Cerebellar nuclear complex (tissue), 1 donor: ENCODE data around the gene CLCN1.

ENCODE experiments used
- DNase-seq, 2 experiments: peaks; one replicate each; lab custom pipeline; 2025; lab: John Stamatoyannopoulos, UW

CLCN1 gene

DNA sequence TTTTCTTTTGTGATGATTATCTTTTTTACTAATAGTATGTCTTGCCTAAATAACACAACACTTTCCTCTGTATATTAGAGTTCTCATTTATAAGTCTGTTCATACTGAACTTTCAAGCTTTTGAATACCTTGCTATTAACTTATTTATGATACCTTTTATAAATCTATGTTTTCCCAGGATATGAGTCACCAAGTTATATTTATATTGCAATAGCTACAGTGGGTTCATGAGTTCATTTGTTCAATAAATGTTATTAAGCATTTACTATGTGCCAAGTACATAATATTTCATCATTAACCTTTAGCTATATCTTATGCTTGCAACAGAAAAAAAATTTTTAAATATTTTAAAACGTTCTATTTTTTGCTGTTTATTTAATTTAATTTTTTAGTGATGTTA is 18.3 kb downstream of the CLCN1 start:
- no peak for DNase-seq

DNA sequence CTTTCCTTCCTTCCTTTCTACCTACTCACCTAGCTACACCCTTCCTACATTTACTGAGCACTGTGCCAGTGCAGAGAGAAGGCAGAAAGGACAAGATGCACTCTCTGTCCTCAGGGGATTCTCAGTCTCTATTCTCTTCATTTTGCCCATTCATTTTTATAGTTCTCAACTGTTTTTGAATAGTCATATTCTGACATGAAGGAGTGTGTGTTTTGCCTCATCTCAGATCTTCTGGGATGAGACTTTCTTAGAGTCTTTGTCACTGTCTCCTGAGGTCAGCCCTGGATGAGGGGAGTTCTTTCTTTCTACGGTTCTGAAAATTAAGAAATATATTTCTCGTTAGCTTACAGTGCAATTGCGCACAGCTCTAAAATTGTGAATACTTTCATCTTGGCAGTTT is 21.3 kb downstream of the CLCN1 start:
- no peak for DNase-seq

DNA sequence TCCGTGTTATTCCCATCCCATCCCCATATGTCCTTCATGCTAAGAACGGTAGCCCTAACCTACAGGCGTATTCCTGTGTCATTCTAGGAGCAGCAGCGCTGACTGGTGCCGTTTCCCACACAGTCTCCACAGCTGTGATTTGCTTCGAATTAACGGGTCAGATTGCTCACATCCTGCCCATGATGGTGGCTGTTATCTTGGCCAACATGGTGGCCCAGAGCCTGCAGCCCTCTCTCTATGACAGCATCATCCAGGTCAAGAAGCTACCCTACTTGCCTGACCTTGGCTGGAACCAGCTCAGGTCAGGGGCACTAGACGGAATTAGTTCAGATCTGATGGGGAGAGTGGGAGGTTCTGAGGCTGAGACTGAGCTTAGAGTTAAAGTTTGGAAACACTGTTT is 25.9 kb downstream of the CLCN1 start:
- DNase-seq: no peak

DNA sequence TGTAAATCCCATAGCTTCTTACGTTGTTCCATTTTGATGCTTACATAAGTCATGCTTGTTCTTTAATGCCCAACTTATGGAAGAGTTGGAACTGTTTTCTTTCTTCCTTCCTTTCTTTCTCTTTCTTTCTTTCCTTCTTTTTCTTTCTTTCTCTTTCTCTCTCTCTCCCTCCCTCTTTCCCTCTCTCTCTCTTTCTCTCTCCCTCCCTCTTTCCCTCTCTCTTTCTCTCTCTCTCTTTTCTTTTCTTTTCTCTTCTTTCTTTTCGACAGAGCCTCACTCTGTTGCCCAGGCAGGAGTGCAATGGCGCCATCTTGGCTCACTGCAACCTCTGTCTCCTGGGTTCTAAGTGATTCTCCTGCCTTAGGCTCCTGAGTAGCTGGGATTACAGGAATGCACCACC is 27.7 kb downstream of the CLCN1 start:
- no peak for DNase-seq

DNA sequence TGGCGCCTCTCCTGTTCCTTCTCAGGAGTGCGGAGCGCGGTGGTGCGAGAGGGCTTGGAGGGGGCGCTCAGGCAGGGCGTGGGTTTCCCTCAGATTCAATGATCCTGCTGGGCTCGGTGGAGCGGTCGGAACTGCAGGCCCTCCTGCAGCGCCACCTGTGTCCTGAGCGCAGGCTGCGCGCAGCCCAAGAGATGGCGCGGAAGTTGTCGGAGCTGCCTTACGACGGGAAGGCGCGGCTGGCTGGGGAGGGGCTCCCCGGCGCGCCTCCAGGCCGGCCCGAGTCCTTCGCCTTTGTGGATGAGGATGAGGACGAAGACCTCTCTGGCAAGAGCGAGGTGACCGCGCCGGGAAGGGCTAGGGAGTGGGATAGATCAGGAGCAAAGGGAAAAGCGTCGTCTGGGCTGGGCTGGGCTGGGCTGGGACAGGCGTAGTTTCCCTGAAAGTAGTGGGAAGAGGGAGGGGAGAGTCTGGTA is 29.6 kb downstream of the CLCN1 start:
- no peak for DNase-seq

DNA sequence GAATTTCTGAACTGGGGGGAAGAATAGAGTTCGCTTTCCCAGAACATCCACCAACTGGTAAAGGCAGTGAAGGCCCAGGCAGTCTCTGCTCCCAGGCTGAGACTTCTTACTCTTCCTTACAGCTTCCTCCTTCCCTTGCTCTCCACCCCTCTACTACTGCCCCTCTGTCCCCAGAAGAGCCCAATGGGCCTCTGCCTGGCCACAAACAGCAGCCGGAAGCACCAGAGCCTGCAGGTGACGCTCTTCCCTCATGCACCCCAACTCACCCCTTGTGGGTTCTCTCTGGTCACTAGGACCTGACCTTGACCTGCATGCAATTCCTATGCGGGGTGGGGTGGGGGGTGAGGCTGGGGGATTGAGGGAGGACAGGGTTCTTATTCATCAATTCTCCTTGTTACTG is 30.1 kb downstream of the CLCN1 start:
- DNase-seq: no peak

DNA sequence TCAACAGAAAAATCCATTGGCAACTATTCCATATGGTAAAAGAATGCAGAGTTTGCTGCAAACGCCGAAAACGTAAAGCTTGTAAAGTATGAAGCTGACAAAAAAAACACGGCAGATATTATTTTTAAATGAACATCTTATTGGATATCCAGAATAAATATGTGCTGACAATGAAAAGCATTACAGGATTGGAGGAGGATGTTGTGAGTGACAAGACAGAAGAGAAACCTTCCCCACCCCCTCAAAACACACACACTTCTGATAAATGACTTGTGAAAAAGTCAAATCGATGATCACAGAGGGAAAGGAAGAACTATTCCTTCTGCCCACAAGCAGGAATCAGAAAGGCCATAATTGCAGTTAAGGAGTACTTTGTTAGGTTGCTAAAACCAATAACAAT is 32.0 kb downstream of the CLCN1 start:
- DNase-seq: no peak

DNA sequence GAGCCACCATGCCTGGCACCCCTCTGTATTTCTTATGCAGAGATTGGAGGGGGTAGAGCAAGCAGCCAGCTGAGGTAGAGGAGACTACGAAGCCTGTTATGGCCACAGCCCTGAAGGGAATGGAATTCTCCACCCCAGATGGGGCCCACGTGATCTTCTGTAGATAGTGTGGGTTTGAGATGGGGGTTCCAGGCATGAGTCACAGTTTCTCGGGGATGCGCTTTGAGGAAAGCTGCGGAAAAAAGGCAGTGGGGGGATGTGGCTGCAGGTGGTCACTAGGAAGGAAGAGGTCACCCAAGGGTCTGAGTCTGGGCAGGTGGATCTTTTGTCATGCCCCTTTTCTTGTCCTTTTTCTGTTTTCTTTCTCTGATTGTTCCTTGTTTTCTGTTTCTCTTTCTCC is 35.1 kb downstream of the CLCN1 start:
- no peak for DNase-seq

DNA sequence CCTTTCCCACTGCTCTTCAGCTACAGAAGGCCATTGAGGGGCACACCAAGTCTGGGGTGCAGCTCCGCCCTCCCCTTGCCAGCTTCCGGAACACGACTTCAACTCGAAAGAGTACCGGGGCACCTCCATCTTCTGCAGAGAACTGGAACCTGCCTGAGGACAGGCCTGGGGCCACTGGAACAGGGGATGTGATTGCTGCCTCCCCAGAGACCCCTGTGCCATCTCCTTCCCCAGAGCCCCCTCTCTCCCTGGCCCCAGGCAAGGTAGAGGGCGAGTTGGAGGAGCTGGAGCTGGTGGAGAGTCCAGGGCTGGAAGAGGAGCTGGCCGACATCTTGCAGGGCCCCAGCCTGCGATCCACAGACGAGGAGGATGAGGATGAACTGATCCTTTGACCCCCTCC is 35.7 kb downstream of the CLCN1 start:
- DNase-seq: no peak

DNA sequence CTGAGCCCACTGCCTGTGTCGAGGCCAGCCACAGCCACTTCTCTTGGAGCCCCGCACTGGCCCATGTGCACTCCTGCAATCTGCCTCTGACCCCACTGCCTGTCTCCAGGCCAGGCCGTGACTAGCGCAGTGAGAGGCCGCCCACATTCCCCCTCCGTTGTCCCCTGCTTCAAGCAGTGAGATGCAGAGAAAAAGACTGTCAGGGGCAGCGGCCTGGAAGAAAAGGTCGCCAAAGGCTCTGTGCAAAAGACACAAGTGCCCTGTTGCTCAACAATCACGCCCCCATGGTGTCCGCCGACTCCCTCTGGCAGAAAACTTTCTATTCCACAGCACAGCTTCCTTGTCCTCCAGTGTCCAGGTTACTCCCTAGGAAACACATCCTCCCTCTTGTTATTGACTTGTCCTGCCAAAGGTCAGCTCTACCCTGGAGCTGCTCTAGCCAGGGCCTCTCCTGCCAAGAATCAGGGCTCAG is 36.7 kb downstream of the CLCN1 start:
- no peak for DNase-seq

DNA sequence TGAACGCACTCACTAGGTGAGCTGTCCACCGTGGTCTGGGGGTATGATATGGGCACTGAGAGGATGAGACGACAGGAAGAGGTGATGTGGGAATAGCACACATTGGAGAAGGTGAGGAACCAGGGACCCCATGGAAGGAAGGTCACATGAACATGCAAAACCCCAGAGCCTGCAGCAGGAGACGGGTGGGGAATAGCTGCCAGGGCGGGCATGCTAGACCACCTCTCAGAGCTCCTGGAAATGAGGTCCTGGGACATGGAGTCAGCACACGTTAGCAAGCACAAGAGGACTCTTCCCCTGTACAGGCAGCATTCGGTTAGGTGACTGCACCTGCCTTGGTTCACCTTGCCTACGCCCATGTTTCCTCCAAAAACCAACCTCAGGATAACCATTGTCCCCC is 38.5 kb downstream of the CLCN1 start:
- DNase-seq: no peak

DNA sequence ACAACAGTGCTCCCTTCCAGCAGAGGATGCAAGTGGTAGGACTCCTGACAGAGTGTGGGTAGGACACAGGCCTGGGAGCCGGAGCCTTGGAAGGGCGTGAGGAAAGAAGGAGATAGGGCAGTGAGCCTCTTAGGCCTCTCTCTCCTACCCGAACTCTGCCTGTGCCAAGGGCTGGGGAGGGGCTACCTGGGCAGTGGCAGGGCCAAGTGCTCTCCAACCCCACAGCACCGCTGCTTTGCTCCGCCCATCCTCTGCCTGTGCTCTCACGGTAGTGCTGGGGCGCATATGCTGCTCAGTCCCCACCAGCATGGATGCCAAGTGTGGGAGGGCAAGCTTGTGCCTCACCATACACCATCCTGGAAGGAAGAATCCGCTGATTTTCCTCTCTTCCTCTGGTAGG is 39.1 kb downstream of the CLCN1 start:
- DNase-seq: no peak

DNA sequence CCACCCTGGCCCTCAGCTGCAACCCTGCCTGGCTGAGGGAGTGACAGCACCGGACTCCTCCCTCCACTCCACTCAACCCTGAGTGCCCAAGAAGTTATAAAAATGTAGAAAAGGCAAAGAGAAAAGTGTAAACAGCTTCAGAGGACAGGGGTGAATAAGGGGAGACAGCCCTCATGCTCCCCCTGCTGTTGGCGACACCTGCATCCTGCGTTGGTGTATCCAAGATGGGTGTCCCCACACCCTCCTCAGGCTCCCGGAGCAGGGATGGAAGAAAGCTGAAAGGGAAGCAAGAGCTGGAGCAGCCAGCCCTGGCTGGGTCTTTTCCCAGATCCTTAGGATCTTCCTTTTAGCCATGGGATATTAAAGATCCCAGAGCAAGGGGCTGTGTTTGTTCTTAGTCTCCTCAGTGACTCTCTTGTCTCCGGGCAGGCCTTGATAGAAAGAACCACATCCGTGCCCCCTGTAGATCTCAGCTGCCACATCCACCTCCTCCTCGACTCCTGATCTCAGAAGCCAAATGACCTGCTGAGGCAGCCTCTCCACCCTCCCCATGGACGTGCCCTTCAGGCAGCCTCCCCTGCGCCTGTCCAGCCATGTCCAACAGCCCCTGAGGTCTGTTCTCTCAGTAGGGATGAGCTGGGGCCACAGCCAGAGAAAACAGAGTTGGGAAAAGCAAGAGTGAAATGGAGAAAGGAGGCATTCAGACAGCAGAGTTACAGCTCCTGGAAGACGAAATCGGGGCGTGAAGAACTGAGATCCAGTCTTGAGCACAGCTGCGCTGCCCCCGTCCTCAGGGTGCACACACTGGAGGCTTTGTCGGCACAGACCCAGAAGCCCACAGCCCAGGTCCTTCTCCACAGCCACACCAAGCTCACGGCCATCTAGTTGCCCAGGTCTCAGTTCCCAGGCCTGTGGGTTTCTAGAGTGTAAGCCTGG is 39.8 kb downstream of the CLCN1 start:
- DNase-seq: no peak

DNA sequence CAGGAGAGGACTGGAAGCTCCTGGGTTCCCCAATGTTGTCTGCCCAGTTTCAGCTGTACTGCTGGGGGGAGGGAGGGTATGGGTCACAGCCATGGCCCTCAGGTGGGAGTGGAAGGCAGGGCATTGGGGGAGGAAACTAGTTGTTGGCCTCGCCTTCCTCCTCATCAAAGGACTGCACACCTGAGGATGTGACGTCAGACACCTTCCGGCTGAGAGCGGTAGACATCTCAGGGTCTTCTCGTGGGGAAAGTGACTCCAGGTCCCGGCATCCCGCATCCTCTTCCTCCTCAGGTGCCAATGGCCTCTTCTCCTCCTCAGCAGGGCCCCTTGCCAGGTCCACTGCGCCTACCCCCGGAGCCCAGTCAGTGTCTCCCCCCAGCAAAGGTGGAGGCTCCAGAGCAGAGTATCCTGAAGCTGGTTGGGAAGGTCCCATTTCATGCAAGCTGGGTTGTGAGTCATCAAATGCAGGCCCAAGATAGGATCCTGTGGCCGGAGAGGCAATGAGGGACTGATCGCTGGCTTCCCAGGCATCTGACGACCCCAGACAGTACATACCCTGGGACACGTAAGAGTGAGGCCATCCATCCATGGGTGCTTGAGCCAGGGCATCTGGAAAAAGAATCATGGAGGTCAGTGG is 40.6 kb downstream of the CLCN1 start:
- DNase-seq: no peak

DNA sequence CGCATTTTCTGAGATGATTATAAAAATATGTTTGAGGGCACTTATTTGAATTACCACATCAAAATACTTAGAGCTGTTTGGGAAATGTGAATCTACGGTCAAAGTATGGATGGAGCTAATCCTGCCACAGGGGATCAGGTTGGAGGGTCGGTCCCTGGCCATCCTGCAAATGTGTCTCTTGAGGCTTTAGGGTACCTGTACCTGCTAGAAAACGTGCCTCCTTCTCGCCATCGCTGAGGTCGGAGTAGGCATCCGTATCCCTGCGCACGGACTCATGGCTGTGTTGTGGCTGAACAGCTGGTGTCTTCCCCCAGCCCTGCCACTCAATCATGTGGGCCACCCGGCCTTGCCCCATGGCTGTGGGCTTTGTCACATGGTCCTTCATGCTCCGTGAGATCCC is 42.7 kb downstream of the CLCN1 start:
- DNase-seq: no peak

DNA sequence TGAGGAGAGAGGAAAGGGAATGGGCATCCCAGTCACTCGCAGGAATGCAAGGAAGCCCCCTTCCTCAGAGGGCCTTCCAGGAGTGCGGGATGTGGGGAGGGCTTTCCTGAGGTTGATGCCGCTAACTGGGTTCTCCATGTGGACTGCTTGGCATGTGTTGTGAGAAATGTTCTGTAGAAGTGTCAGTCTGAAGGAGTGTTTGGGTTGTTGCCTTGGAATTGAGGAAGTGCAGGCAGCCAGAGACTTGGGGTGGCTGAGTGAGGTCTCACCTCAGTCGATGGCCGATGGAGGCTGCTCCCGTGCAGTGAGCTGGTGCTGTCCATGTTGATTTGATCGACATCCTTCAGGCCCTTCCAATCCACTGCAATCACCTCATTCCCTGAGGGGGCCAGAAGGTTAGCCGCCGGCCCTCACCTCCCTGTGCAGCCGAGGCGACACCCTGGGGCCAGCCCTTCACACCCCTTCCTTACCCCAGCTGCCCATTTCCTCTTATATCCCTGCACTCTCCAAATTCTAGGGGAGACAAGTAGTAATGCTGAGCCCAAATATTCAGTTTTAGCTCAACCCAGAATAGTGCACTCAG is 44.0 kb downstream of the CLCN1 start:
- DNase-seq: no peak

DNA sequence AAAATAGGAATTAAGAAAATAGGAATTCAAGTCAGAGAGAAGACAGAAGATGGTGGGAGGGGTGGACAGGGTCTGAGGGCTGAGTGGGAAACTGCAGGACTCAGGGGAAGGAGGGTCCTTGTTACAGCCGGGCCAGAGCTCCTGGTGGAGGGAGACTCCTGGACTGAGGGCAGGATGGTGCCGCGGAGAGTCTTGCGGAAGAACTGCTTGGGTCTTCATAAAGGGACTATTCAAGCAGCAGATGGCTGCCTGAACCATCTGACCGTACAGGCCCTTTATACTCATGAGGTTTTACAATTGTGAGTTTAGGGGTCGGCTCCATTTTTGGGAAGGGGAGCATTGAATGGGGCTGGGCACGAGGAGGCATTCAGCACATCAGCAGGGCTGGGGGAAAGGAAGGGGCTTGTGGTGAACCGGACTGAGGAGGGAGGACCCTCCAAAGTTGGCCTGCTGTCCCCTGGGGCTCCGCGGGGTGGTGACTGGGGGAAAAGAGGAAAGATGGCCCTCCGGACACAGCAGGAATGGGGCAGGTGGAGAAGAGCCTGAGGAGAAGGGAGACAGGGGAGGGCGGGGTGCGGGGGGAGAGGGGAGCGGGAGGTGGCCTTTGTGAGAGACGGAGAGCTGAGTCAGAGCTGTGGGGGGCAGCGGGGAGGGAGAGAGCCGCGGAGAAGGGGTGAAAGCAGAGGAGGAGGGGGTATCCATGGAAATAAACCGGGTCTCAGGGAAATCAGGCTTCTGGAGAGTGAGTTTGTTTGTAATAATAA is 45.1 kb downstream of the CLCN1 start:
- no peak for DNase-seq

DNA sequence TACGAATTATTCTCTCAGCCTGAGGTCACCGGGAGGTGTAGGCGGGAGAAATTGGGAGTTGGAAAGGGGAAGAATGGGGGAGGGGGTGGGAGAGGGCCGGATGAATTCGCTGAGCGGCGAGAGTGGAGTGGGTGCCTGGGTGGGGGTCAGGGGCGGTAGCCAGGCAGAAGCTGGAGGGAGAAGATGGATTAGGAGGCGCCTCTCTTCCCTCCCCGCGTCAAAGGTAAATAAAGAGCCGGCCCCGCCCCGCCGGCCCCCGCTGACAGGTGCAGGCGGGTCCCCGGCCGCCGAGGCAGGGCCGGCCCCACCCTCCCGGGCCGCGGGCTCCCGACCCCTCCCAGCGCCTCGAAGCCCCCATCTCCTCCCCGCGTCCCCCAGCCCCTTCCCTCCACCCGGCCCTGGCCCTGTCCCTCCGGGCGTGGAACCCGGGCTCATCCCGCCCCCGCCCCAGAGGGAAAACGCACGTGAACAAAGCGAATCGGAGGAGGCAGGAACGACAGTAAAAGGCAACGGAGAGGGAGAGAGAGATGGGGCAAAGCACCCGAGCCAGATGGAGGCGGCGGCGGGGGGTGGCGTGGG is 45.7 kb downstream of the CLCN1 start:
- DNase-seq: no peak

DNA sequence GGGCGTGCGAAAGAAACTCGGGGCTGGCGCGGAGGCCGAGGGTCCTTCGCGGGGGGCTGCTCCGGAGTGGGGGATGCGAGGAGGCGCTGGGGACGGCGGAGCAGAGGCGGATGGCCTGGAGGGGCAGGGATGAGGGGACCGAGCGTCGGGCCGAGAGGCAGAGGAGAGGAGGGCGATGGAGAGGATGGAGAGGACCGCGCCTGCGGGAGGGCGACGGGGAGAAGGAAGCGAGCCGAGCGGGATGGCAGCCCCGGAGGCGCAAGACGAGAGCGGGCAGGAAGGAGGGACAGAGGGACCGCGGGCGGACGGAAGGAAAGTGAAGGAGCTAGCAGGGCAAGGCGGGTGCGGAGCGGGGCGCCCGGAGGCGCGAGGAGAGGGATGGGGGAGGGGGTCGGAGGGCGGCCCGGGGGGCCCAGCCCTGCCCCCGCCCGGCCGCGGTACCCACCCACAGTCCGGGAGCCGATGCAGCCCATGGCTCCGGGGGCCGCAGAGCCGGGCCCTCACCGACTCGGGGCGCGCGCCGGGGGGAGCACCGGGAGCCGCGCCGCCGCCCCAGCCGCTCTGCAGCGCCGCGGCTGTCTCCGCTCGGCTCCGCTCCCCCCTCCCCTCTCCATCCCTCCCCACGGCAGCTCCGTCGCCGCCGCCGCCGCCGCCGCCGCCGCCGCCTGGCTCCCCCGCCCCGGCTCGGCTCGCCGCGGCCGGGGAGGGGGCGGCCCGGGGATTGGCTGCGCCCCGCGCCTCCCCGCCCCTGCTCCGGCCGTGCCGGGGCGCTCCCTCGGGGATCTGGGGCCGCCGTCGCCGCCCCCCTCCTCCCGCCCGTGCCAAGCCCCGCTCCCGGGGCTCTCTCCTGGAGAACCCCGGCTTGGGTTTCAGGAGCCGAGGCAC is 46.5 kb downstream of the CLCN1 start, which contains the start of gene FAM131B:
Gene FAM131B, minus strand, starts transcription at position 583 of the 885 bp plus-strand sequence. Its CDS starts 110 bp downstream, at position 473.
- DNase-seq: no peak
